ENCODE data around the gene LCMT1. TPM values are rescaled to one million over a fixed set of nuclear protein-coding genes. Genes with fewer than 3 reads are reported as not detected.

The LCMT1 gene
- polyA plus RNA-seq, 1 donor: 72.3 TPM

- 100% methylated on average over 2 of the region's 3 CpGs for WGBS (ENCODE audit: insufficient coverage, low lambda C conversion rate)
Measured at GRCh38 chr16:25187491-25187795, 75.9 kb downstream of the LCMT1 start.

GRCh38 chr16:25189305-25189704, 77.8 kb downstream of the LCMT1 start:
- Histone ChIP-seq H3K4me3 (ENCODE audit: low read length) (no peak overlapping the region), H3K36me3 (ENCODE audit: control insufficient read depth, insufficient read depth, low read length) (no peaks in the 10 kb centered on the region), H3K27ac (ENCODE audit: low read length) (no peak overlapping the region), H3K4me1 (ENCODE audit: control insufficient read depth, insufficient read depth, low read length) (no peaks in the 10 kb centered on the region), H3K9me3 (ENCODE audit: control insufficient read depth, low read depth, low read length) (no peaks in the 10 kb centered on the region), H3K27me3 (ENCODE audit: control insufficient read depth, insufficient read depth, low read length) (no peaks in the 10 kb centered on the region)
- no peak for DNase-seq
- WGBS (ENCODE audit: insufficient coverage, low lambda C conversion rate): no CpG with 5 or more reads among the region's 6 CpGs

More at GRCh38 chr16:25187491-25187795, 75.9 kb downstream of the LCMT1 start:
- DNase-seq: no peak
- no peaks in the 10 kb centered on the region for H3K27me3 ChIP-seq (ENCODE audit: control insufficient read depth, insufficient read depth, low read length)
- no peak overlapping the region for H3K27ac ChIP-seq (ENCODE audit: low read length)
- no peaks in the 10 kb centered on the region for H3K4me1 ChIP-seq (ENCODE audit: control insufficient read depth, insufficient read depth, low read length)
- no peak overlapping the region for H3K4me3 ChIP-seq (ENCODE audit: low read length)
- H3K9me3 ChIP-seq (ENCODE audit: control insufficient read depth, low read depth, low read length): no peaks in the 10 kb centered on the region
- no peaks in the 10 kb centered on the region for H3K36me3 ChIP-seq (ENCODE audit: control insufficient read depth, insufficient read depth, low read length)

GRCh38 chr16:25192096-25192495, 80.6 kb downstream of the LCMT1 start:
- H3K36me3 ChIP-seq (ENCODE audit: control insufficient read depth, insufficient read depth, low read length): no peaks in the 10 kb centered on the region
- H3K27me3 ChIP-seq (ENCODE audit: control insufficient read depth, insufficient read depth, low read length): no peaks in the 10 kb centered on the region
- H3K4me3 ChIP-seq (ENCODE audit: low read length): no peak overlapping the region
- no peaks in the 10 kb centered on the region for H3K9me3 ChIP-seq (ENCODE audit: control insufficient read depth, low read depth, low read length)
- H3K27ac ChIP-seq (ENCODE audit: low read length): no peak overlapping the region
- no peaks in the 10 kb centered on the region for H3K4me1 ChIP-seq (ENCODE audit: control insufficient read depth, insufficient read depth, low read length)
- no peak for DNase-seq
- 40% methylated on average over 1 of the region's 6 CpGs for whole genome bisulfite sequencing (ENCODE audit: insufficient coverage, low lambda C conversion rate)

GRCh38 chr16:25194273-25194878, 82.8 kb downstream of the LCMT1 start:
- no peak for DNase-seq
- no peaks in the 10 kb centered on the region for H3K9me3 ChIP-seq (ENCODE audit: control insufficient read depth, low read depth, low read length)
- no peaks in the 10 kb centered on the region for H3K36me3 ChIP-seq (ENCODE audit: control insufficient read depth, insufficient read depth, low read length)
- H3K27ac ChIP-seq (ENCODE audit: low read length): no peak overlapping the region
- WGBS (ENCODE audit: insufficient coverage, low lambda C conversion rate): 100% methylated on average over 1 of the region's 7 CpGs
- H3K4me3 ChIP-seq (ENCODE audit: low read length): no peak overlapping the region
- H3K4me1 ChIP-seq (ENCODE audit: control insufficient read depth, insufficient read depth, low read length): no peaks in the 10 kb centered on the region
- H3K27me3 ChIP-seq (ENCODE audit: control insufficient read depth, insufficient read depth, low read length): no peaks in the 10 kb centered on the region

GRCh38 chr16:25198021-25198420, 86.5 kb downstream of the LCMT1 start:
- no CpG with 5 or more reads among the region's 4 CpGs for WGBS (ENCODE audit: insufficient coverage, low lambda C conversion rate)
- no peaks in the 10 kb centered on the region for H3K9me3 ChIP-seq (ENCODE audit: control insufficient read depth, low read depth, low read length)
- no peaks in the 10 kb centered on the region for H3K36me3 ChIP-seq (ENCODE audit: control insufficient read depth, insufficient read depth, low read length)
- H3K4me1 ChIP-seq (ENCODE audit: control insufficient read depth, insufficient read depth, low read length): no peaks in the 10 kb centered on the region
- no peaks in the 10 kb centered on the region for H3K27me3 ChIP-seq (ENCODE audit: control insufficient read depth, insufficient read depth, low read length)
- no peak overlapping the region for H3K4me3 ChIP-seq (ENCODE audit: low read length)
- H3K27ac ChIP-seq (ENCODE audit: low read length): no peak overlapping the region
- DNase-seq: no peak

- no peaks in the 10 kb centered on the region for H3K4me1 ChIP-seq (ENCODE audit: control insufficient read depth, insufficient read depth, low read length)
- H3K27me3 ChIP-seq (ENCODE audit: control insufficient read depth, insufficient read depth, low read length): no peaks in the 10 kb centered on the region
- H3K27ac ChIP-seq (ENCODE audit: low read length): no peak overlapping the region
- no peak overlapping the region for H3K4me3 ChIP-seq (ENCODE audit: low read length)
- WGBS (ENCODE audit: insufficient coverage, low lambda C conversion rate): no CpG with 5 or more reads among the region's 7 CpGs
- no peaks in the 10 kb centered on the region for H3K36me3 ChIP-seq (ENCODE audit: control insufficient read depth, insufficient read depth, low read length)
- no peak for DNase-seq
- H3K9me3 ChIP-seq (ENCODE audit: control insufficient read depth, low read depth, low read length): no peaks in the 10 kb centered on the region
Measured at GRCh38 chr16:25199457-25199856, 87.9 kb downstream of the LCMT1 start.

- H3K4me3 ChIP-seq (ENCODE audit: low read length): no peak overlapping the region
- no peaks in the 10 kb centered on the region for H3K27me3 ChIP-seq (ENCODE audit: control insufficient read depth, insufficient read depth, low read length)
- no CpG with 5 or more reads among the region's 4 CpGs for WGBS (ENCODE audit: insufficient coverage, low lambda C conversion rate)
- H3K27ac ChIP-seq (ENCODE audit: low read length): no peak overlapping the region
- H3K36me3 ChIP-seq (ENCODE audit: control insufficient read depth, insufficient read depth, low read length): no peaks in the 10 kb centered on the region
- peak; percentile 66 to 81 for DNase-seq
- peaks cover 16% of the 10 kb centered on the region for H3K4me1 ChIP-seq (ENCODE audit: control insufficient read depth, insufficient read depth, low read length)
- no peaks in the 10 kb centered on the region for H3K9me3 ChIP-seq (ENCODE audit: control insufficient read depth, low read depth, low read length)
Measured at GRCh38 chr16:25210758-25211157, 99.2 kb downstream of the LCMT1 start.

GRCh38 chr16:25212636-25213035, 101.1 kb downstream of the LCMT1 start:
- WGBS (ENCODE audit: insufficient coverage, low lambda C conversion rate): no CpG with 5 or more reads among the region's 2 CpGs
- Histone ChIP-seq H3K27ac (ENCODE audit: low read length) (no peak overlapping the region), H3K4me3 (ENCODE audit: low read length) (no peak overlapping the region), H3K36me3 (ENCODE audit: control insufficient read depth, insufficient read depth, low read length) (no peaks in the 10 kb centered on the region), H3K4me1 (ENCODE audit: control insufficient read depth, insufficient read depth, low read length) (peaks cover 13% of the 10 kb centered on the region), H3K9me3 (ENCODE audit: control insufficient read depth, low read depth, low read length) (peaks cover 4% of the 10 kb centered on the region), H3K27me3 (ENCODE audit: control insufficient read depth, insufficient read depth, low read length) (no peaks in the 10 kb centered on the region)
- no peak for DNase-seq

GRCh38 chr16:25213709-25214397, 102.3 kb downstream of the LCMT1 start:
- no peak overlapping the region for H3K4me3 ChIP-seq (ENCODE audit: low read length)
- no peaks in the 10 kb centered on the region for H3K36me3 ChIP-seq (ENCODE audit: control insufficient read depth, insufficient read depth, low read length)
- H3K27ac ChIP-seq (ENCODE audit: low read length): no peak overlapping the region
- peaks cover 4% of the 10 kb centered on the region for H3K9me3 ChIP-seq (ENCODE audit: control insufficient read depth, low read depth, low read length)
- no peaks in the 10 kb centered on the region for H3K27me3 ChIP-seq (ENCODE audit: control insufficient read depth, insufficient read depth, low read length)
- H3K4me1 ChIP-seq (ENCODE audit: control insufficient read depth, insufficient read depth, low read length): peaks cover 13% of the 10 kb centered on the region
- no peak for DNase-seq
- WGBS (ENCODE audit: insufficient coverage, low lambda C conversion rate): 31% methylated on average over 4 of the region's 6 CpGs

- Histone ChIP-seq H3K36me3 (ENCODE audit: control insufficient read depth, insufficient read depth, low read length) (no peaks in the 10 kb centered on the region), H3K4me3 (ENCODE audit: low read length) (no peak overlapping the region), H3K4me1 (ENCODE audit: control insufficient read depth, insufficient read depth, low read length) (peaks cover 13% of the 10 kb centered on the region), H3K27ac (ENCODE audit: low read length) (peak overlapping the region; percentile 43), H3K9me3 (ENCODE audit: control insufficient read depth, low read depth, low read length) (peaks cover 4% of the 10 kb centered on the region), H3K27me3 (ENCODE audit: control insufficient read depth, insufficient read depth, low read length) (no peaks in the 10 kb centered on the region)
- DNase-seq: no peak
- no CpG with 5 or more reads among the region's 17 CpGs for WGBS (ENCODE audit: insufficient coverage, low lambda C conversion rate)
Measured at GRCh38 chr16:25217112-25217511, 105.6 kb downstream of the LCMT1 start.

- no peak for DNase-seq
- no CpG with 5 or more reads among the region's 4 CpGs for WGBS (ENCODE audit: insufficient coverage, low lambda C conversion rate)
- no peaks in the 10 kb centered on the region for H3K36me3 ChIP-seq (ENCODE audit: control insufficient read depth, insufficient read depth, low read length)
- no peak overlapping the region for H3K4me3 ChIP-seq (ENCODE audit: low read length)
- peaks cover 13% of the 10 kb centered on the region for H3K4me1 ChIP-seq (ENCODE audit: control insufficient read depth, insufficient read depth, low read length)
- peaks cover 4% of the 10 kb centered on the region for H3K9me3 ChIP-seq (ENCODE audit: control insufficient read depth, low read depth, low read length)
- H3K27me3 ChIP-seq (ENCODE audit: control insufficient read depth, insufficient read depth, low read length): no peaks in the 10 kb centered on the region
- no peak overlapping the region for H3K27ac ChIP-seq (ENCODE audit: low read length)
Measured at GRCh38 chr16:25217921-25218320, 106.4 kb downstream of the LCMT1 start.
